Neuronal stem cell (in vitro differentiated cells): ENCODE results near the gene HINT3.

Experiments used
- DNase-seq: peaks from one replicate; pipeline ENCODE4 v3.0.0-alpha.2; 2013; ENCODE audit warnings: low spot score
- H2AFZ ChIP-seq: one replicate; pipeline ENCODE4 v1.6.1; 2013; ENCODE audit warnings: mild to moderate bottlenecking, low read length, inconsistent platforms
- H2AK5ac ChIP-seq: 2 replicates; pipeline ENCODE4 v1.6.1; 2013; ENCODE audit warnings: low read depth, mild to moderate bottlenecking, inconsistent platforms, low read length, moderate library complexity, mixed read lengths
- H2BK120ac ChIP-seq: 2 replicates; pipeline ENCODE4 v1.6.1; 2013; ENCODE audit warnings: low read depth, mild to moderate bottlenecking, inconsistent platforms, low read length, moderate library complexity, mixed read lengths
- H2BK12ac ChIP-seq: one replicate; pipeline ENCODE4 v1.6.1; 2013; ENCODE audit warnings: low read length, inconsistent platforms
- H2BK15ac ChIP-seq: 2 replicates; pipeline ENCODE4 v1.6.1; 2013; ENCODE audit warnings: mild to moderate bottlenecking, low read length, inconsistent platforms, mixed read lengths
- H2BK5ac ChIP-seq: one replicate; pipeline ENCODE4 v1.6.1; 2013; ENCODE audit warnings: inconsistent platforms, mild to moderate bottlenecking, low read length, moderate library complexity
- H3K14ac ChIP-seq: one replicate; pipeline ENCODE4 v1.6.1; 2013; ENCODE audit warnings: low read length, inconsistent platforms
- H3K18ac ChIP-seq: 2 replicates; pipeline ENCODE4 v1.6.1; 2013; ENCODE audit warnings: low read length, inconsistent platforms
- H3K23ac ChIP-seq: 2 replicates; pipeline ENCODE4 v1.6.1; 2013; ENCODE audit warnings: low read depth, mild to moderate bottlenecking, mixed read lengths, low read length, inconsistent platforms; ENCODE audit not compliant: poor library complexity
- H3K27ac ChIP-seq: replicated peaks from 3 replicates; pipeline ENCODE4 v1.5.1; 2013; ENCODE audit warnings: low read length, inconsistent platforms
- H3K27me3 ChIP-seq, 3 experiments: 2 replicates each; pipeline ENCODE4 v1.6.1; 2013; ENCODE audit warnings: low read length in 3 of 3, mild to moderate bottlenecking in 2 of 3, inconsistent platforms in 1 of 3, low read depth in 1 of 3, mixed read lengths in 1 of 3, moderate library complexity in 1 of 3; ENCODE audit not compliant: control insufficient read depth in 3 of 3, insufficient read depth in 3 of 3
- H3K36me3 ChIP-seq, 2 donors: replicated peaks in 1 of 2; 2 replicates each; pipeline ENCODE4 v1.6.1; 2013; ENCODE audit warnings: low read length in 2 of 2; ENCODE audit not compliant: control insufficient read depth in 2 of 2, insufficient read depth in 2 of 2
- H3K4ac ChIP-seq: 2 replicates; pipeline ENCODE4 v1.6.1; 2013; ENCODE audit warnings: inconsistent platforms, mild to moderate bottlenecking, low read length, moderate library complexity
- H3K4me1 ChIP-seq, 2 donors: 1 replicate in 1 of 2; 2 replicates in 1 of 2; pipeline ENCODE4 v1.6.1; 2013; ENCODE audit warnings: low read length in 2 of 2, low read depth in 1 of 2; ENCODE audit not compliant: control insufficient read depth in 2 of 2, insufficient read depth in 1 of 2
- H3K4me2 ChIP-seq: one replicate; pipeline ENCODE4 v1.6.1; 2013; ENCODE audit warnings: mild to moderate bottlenecking, low read length, inconsistent platforms; ENCODE audit not compliant: insufficient read depth, poor library complexity, severe bottlenecking
- H3K4me3 ChIP-seq, 2 donors: 2 replicates each; pipeline ENCODE4 v1.5.1; 2013; ENCODE audit warnings: low read length in 2 of 2, mild to moderate bottlenecking in 2 of 2, inconsistent platforms in 1 of 2, moderate library complexity in 1 of 2
- H3K79me1 ChIP-seq: one replicate; pipeline ENCODE4 v1.6.1; 2013; ENCODE audit warnings: low read depth, mild to moderate bottlenecking, inconsistent platforms, low read length, moderate library complexity
- H3K9ac ChIP-seq: one replicate; pipeline ENCODE4 v1.6.1; 2013; ENCODE audit warnings: mild to moderate bottlenecking, low read depth, low read length, inconsistent platforms; ENCODE audit not compliant: poor library complexity
- H3K9me3 ChIP-seq, 2 donors: replicated peaks in 1 of 2; 2 replicates each; pipeline versions ENCODE3 to v1.6.1; 2013; ENCODE audit warnings: low read length in 2 of 2, mild to moderate bottlenecking in 2 of 2, inconsistent platforms in 1 of 2, low read depth in 1 of 2, mixed read lengths in 1 of 2, moderate library complexity in 1 of 2; ENCODE audit not compliant: control insufficient read depth in 2 of 2, insufficient read depth in 1 of 2
- H4K8ac ChIP-seq: one replicate; pipeline ENCODE4 v1.6.1; 2013; ENCODE audit warnings: low read depth, mild to moderate bottlenecking, inconsistent platforms, low read length, moderate library complexity
- H4K91ac ChIP-seq: one replicate; pipeline ENCODE4 v1.6.1; 2013; ENCODE audit warnings: low read length, low read depth, mild to moderate bottlenecking, inconsistent platforms; ENCODE audit not compliant: poor library complexity
- WGBS, 2 donors: extraction: QIAGEN DNeasy Blood & Tissue Kit; methylation state at CpG; one replicate each; pipeline ENCODE4 v1.1.7; 2013; ENCODE audit warnings: missing lambda C conversion rate in 2 of 2, mixed read lengths in 1 of 2; ENCODE audit not compliant: insufficient read length in 2 of 2, insufficient replicate concordance in 1 of 2; ENCODE audit errors: extremely low coverage in 2 of 2; 5-methylcytosine and 5-hydroxymethylcytosine counted together

The HINT3 gene

GRCh38 chr6:125939791-125940190 lies 16.8 kb upstream of the HINT3 start:
- no peaks in the 10 kb centered on the region for H3K79me1 ChIP-seq
- no peak overlapping the region for H3K23ac ChIP-seq
- H3K14ac ChIP-seq: no peak overlapping the region
- no peak overlapping the region for H3K9ac ChIP-seq
- H4K91ac ChIP-seq: no peak overlapping the region
- H3K4ac ChIP-seq: no peak overlapping the region
- no peaks in the 10 kb centered on the region for H3K9me3 ChIP-seq
- H2BK12ac ChIP-seq: no peak overlapping the region
- H3K4me1 ChIP-seq: no peaks in the 10 kb centered on the region
- no peak overlapping the region for H3K18ac ChIP-seq
- H3K27me3 ChIP-seq: peaks cover 0 to 25% (median 0%) of the 10 kb centered on the region in 3 experiments
- no peak overlapping the region for H2AFZ ChIP-seq
- no peak overlapping the region for H3K4me2 ChIP-seq
- no peak overlapping the region for H3K4me3 ChIP-seq
- no peak overlapping the region for H3K27ac ChIP-seq
- H2BK120ac ChIP-seq: no peak overlapping the region
- no peak for DNase-seq
- H2BK5ac ChIP-seq: no peak overlapping the region
- no peak overlapping the region for H2BK15ac ChIP-seq
- no CpG with 5 or more reads among the region's 2 CpGs for WGBS, 2 donors
- no peaks in the 10 kb centered on the region for H3K36me3 ChIP-seq
- no peak overlapping the region for H4K8ac ChIP-seq
- H2AK5ac ChIP-seq: no peak overlapping the region

DNA sequence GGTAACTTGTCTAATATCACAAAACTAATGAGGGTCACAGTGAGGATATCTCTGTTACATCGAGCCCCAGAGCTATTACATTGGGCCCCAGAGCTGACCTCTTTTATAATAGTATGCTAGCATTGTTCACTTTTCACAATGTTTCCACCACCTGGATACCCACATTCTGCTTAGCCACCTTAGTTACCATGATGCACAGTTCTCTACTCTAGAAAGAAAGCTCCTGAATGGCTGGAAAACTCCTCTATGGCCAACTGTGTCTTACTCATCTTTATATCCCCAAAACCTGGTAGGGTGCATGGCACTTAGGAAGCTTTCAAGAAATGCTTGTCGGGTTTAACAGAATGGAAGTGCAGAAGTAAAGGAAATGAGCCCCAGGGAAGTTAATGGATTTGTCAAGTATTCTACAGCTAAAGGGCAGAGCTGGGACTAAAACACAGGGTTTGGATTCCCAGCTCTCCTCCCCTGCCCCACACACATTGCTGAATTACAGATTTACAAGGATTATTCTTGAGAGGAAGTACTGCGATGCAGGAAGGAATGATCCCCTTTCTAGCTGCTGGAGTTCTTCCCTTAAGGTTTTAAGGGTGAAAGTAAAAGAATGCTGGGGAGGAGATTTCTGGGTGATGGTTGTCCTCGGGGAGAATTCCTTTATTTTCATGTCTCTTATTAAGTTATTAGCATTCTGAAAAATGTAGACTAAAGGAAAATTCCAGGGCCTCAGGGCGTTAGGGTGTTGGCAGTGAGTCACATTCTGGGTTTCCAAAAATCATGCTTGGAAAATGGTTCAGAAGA lies 16.1 kb upstream of the HINT3 start:
- no peak overlapping the region for H3K9ac ChIP-seq
- H3K9me3 ChIP-seq: no peaks in the 10 kb centered on the region
- no peaks in the 10 kb centered on the region for H3K79me1 ChIP-seq
- no peak overlapping the region for H3K4me3 ChIP-seq
- H2BK15ac ChIP-seq: no peak overlapping the region
- WGBS, 2 donors: no CpG with 5 or more reads among the region's 5 CpGs
- H3K27me3 ChIP-seq: peaks cover 0 to 25% (median 0%) of the 10 kb centered on the region in 3 experiments
- H3K4me1 ChIP-seq: no peaks in the 10 kb centered on the region
- H3K23ac ChIP-seq: no peak overlapping the region
- no peaks in the 10 kb centered on the region for H3K36me3 ChIP-seq
- no peak overlapping the region for H3K4me2 ChIP-seq
- no peak for DNase-seq
- no peak overlapping the region for H3K27ac ChIP-seq
- no peak overlapping the region for H3K18ac ChIP-seq
- no peak overlapping the region for H2BK12ac ChIP-seq
- no peak overlapping the region for H3K4ac ChIP-seq
- no peak overlapping the region for H4K91ac ChIP-seq
- H4K8ac ChIP-seq: no peak overlapping the region
- H2AFZ ChIP-seq: peak overlapping the region; percentile 10
- no peak overlapping the region for H2BK120ac ChIP-seq
- H3K14ac ChIP-seq: no peak overlapping the region
- no peak overlapping the region for H2AK5ac ChIP-seq
- H2BK5ac ChIP-seq: no peak overlapping the region

DNA sequence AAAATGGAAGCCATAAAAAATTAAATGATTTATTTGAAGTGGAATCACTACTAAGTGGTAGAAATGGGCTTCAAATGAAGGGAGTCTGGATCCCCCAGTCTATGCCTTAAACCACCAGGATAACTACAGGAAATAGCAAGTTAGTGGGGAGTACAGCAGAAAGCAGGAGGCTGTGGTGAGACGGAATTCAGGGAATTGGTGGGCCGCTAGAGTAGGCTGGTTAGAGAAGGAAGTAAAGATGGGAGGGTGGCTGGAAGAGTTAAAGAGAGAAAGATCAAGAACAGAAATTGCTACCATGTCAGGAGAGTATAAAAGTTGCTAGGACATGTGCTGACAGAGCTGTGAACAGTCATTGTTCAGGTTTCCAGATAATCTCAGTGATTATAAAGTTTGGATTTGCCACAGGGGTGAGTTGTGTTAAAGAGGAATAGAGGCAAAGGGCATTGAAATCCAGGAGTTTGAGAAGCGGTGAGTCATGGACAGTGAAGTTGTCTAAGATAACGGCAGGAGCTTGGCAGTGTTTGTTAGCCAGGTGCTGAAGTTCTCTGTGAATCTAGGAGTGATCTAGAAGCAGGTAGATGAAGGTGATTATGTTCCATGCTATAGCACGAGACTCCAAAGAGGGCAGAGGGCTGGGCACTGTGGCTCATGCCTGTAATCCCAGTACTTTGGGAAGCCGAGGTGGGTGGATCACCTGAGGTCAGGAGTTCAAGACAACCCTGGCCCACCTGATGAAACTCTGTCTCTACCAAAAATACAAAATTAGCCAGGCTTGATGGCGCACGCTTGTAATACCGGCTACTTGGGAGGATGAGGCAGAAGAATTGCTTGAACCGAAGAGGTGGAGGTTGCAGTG lies 13.7 kb upstream of the HINT3 start:
- no peak overlapping the region for H3K18ac ChIP-seq
- H3K4me3 ChIP-seq: no peak overlapping the region
- no peak overlapping the region for H3K4me2 ChIP-seq
- WGBS, 2 donors: no CpG with 5 or more reads among the region's 10 CpGs
- no peak for DNase-seq
- H3K27me3 ChIP-seq: peaks cover 0 to 30% (median 0%) of the 10 kb centered on the region in 3 experiments
- H2BK120ac ChIP-seq: no peak overlapping the region
- no peak overlapping the region for H2BK15ac ChIP-seq
- H4K8ac ChIP-seq: no peak overlapping the region
- H2BK5ac ChIP-seq: no peak overlapping the region
- no peaks in the 10 kb centered on the region for H3K9me3 ChIP-seq
- H4K91ac ChIP-seq: no peak overlapping the region
- no peak overlapping the region for H3K23ac ChIP-seq
- H3K4ac ChIP-seq: no peak overlapping the region
- no peaks in the 10 kb centered on the region for H3K36me3 ChIP-seq
- no peak overlapping the region for H3K27ac ChIP-seq
- no peak overlapping the region for H3K9ac ChIP-seq
- no peak overlapping the region for H2BK12ac ChIP-seq
- no peak overlapping the region for H2AFZ ChIP-seq
- no peaks in the 10 kb centered on the region for H3K79me1 ChIP-seq
- no peaks in the 10 kb centered on the region for H3K4me1 ChIP-seq
- H3K14ac ChIP-seq: no peak overlapping the region
- H2AK5ac ChIP-seq: no peak overlapping the region
